Measurements from ENCODE around the gene REC114. TPM values are rescaled to one million over a fixed set of nuclear protein-coding genes. Genes with fewer than 3 reads are reported as not detected.

Gene REC114
- total RNA-seq, 1 experiment from 2014 or later: not detected

- TF ChIP-seq MAX (IDR thresholded peaks at IDR 0.05): peak; percentile 28; the same call in 1 of the 2 replicates
Observed at GRCh38 chr15:73599934-73600333, 157.0 kb downstream of the REC114 start (continued).

- POLR2A ChIA-PET: no interaction called here
- ATAC-seq: no peak
- no peak overlapping the region for H2AFZ ChIP-seq (ENCODE audit: low read depth, low read length, poor library complexity, severe bottlenecking)
- no peaks in the 10 kb centered on the region for H3K36me3 ChIP-seq (ENCODE audit: control insufficient read depth in 1 of 2, insufficient read depth in 2 of 2, low read length in 2 of 2)
- H3K4me1 ChIP-seq (ENCODE audit: control insufficient read depth in 1 of 2, insufficient read depth in 2 of 2, low read length in 2 of 2): peaks cover 23 to 35% of the 10 kb centered on the region in 2 experiments
- peaks cover 97% of the 10 kb centered on the region for H3K79me2 ChIP-seq (ENCODE audit: insufficient read depth, low read length)
- CTCF ChIA-PET: no interaction called here
- RAD21 ChIA-PET (ENCODE audit: low non-redundant PET in 1 of 2, low total read pairs in 2 of 2, uncharacterized antibody in 2 of 2, unreplicated experiment in 2 of 2): no interaction called here
- no peak for DNase-seq (ENCODE audit: low read depth, low spot score)
- peaks cover 15% of the 10 kb centered on the region; the same call in 1 of the 2 replicates for H4K20me1 ChIP-seq (ENCODE audit: insufficient read depth)
- no peak overlapping the region for H3K9ac ChIP-seq (ENCODE audit: low read length)
- no peaks in the 10 kb centered on the region for H3K9me2 ChIP-seq (ENCODE audit: insufficient read depth)
- H3K27me3 ChIP-seq (ENCODE audit: insufficient read depth, low read length): no peaks in the 10 kb centered on the region
- H3K4me3 ChIP-seq (replicated peaks in 1 of 2; ENCODE audit: low read depth in 1 of 2, low read length in 2 of 2): peak overlapping the region in 1 of 2 experiments; percentile 12; a peak in 1 of 4 replicates
- H3K4me2 ChIP-seq (ENCODE audit: low read length): peak overlapping the region; percentile 69
- TF ChIP-seq EGR1 (IDR thresholded peaks at IDR 0.05; ENCODE audit: low read depth) (no peak), MAX (IDR thresholded peaks at IDR 0.05) (no peak), TCF7L2 (IDR thresholded peaks at IDR 0.05; ENCODE audit: borderline replicate concordance, extremely low read depth, insufficient read depth, insufficient read length) (no peak), ATF3 (IDR thresholded peaks at IDR 0.05) (no peak), YY1 (IDR thresholded peaks at IDR 0.05; ENCODE audit: extremely low read depth, insufficient replicate concordance, low read depth, low read length) (no peak), ZNF274 (IDR thresholded peaks at IDR 0.05; ENCODE audit: low read depth, low read length) (no peak), ZBTB33 (IDR thresholded peaks at IDR 0.05; ENCODE audit: extremely low read depth, insufficient replicate concordance, low read length) (no peak), POLR2AphosphoS5 (IDR thresholded peaks at IDR 0.05; ENCODE audit: low read depth, low read length) (no peak), JUND (IDR thresholded peaks at IDR 0.05) (no peak), EZH2 (IDR thresholded peaks at IDR 0.05) (no peak), CEBPB (IDR thresholded peaks at IDR 0.05; ENCODE audit: low read depth) (no peak), SRF (IDR thresholded peaks at IDR 0.05; ENCODE audit: low read depth) (no peak), ZFX (IDR thresholded peaks at IDR 0.05) (no peak), ELF1 (IDR thresholded peaks at IDR 0.05; ENCODE audit: borderline replicate concordance, low read depth) (no peak), FOSL1 (IDR thresholded peaks at IDR 0.05; ENCODE audit: low read depth) (no peak)
- intact Hi-C loops (cut with micrococcal nuclease): no loop called here
- no TSS peak for BruUV-seq (replicated peaks)
- no peak overlapping the region; the same call in 1 of the 2 replicates for H3K27ac ChIP-seq (ENCODE audit: low read depth, low read length)
- H3K9me3 ChIP-seq (ENCODE audit: control insufficient read depth in 1 of 2, insufficient read depth in 1 of 2, low read depth in 1 of 2, low read length in 2 of 2): no peaks in the 10 kb centered on the region
Observed at GRCh38 chr15:73600413-73601335, 157.7 kb downstream of the REC114 start.
